MCF 10A (cell line): ENCODE measurements around the gene NIT1. TPM values are rescaled to one million over a fixed set of nuclear protein-coding genes. Genes with fewer than 3 reads are reported as not detected.

Experiments used
- BruUV-seq: library from RNA; stranded (reverse); fragments of 400-500 nt; replicated peaks from 2 replicates; lab custom pipeline; 2021; lab: Mats Ljungman, UMichigan
- CTCF ChIA-PET: fragments of 300-600 bp; sonication (Branson Sonifier 250); formaldehyde crosslinking; extraction: SDS; loops from one replicate; lab custom pipeline; 2021; ENCODE audit warnings: antibody characterized with exemption, inconsistent platforms; lab: Yijun Ruan, JAX
- POLR2A ChIA-PET: fragments of 300-600, 350-650 bp; sonication (Branson Sonifier 250); formaldehyde crosslinking; extraction: SDS; loops from one replicate; lab custom pipeline; 2020; ENCODE audit warnings: antibody characterized with exemption, inconsistent platforms; lab: Yijun Ruan, JAX
- DNase-seq: peaks from one replicate; pipeline ENCODE4 v3.0.0-alpha.2; 2018; ENCODE audit not compliant: unreplicated experiment
- H3K27ac Mint-ChIP-seq: one replicate; pipeline ENCODE4 v1.8.0; 2022; ENCODE audit warnings: mild to moderate bottlenecking, low read depth, mixed read lengths; ENCODE audit not compliant: unreplicated experiment
- H3K27me3 Mint-ChIP-seq: one replicate; pipeline ENCODE4 v1.8.0; 2022; ENCODE audit warnings: mixed read lengths; ENCODE audit not compliant: insufficient read depth, unreplicated experiment
- H3K36me3 Mint-ChIP-seq: one replicate; pipeline ENCODE4 v1.8.0; 2022; ENCODE audit warnings: mild to moderate bottlenecking, moderate library complexity, mixed read lengths; ENCODE audit not compliant: insufficient read depth, unreplicated experiment
- H3K4me1 Mint-ChIP-seq: one replicate; pipeline ENCODE4 v1.8.0; 2022; ENCODE audit warnings: mixed read lengths; ENCODE audit not compliant: insufficient read depth, unreplicated experiment
- H3K4me3 Mint-ChIP-seq: one replicate; pipeline ENCODE4 v1.8.0; 2022; ENCODE audit warnings: mild to moderate bottlenecking, moderate library complexity, mixed read lengths; ENCODE audit not compliant: unreplicated experiment
- H3K9me3 Mint-ChIP-seq: one replicate; pipeline ENCODE4 v1.8.0; 2022; ENCODE audit warnings: mixed read lengths; ENCODE audit not compliant: unreplicated experiment
- intact Hi-C: fragments of 100-400 bp; cut with micrococcal nuclease; formaldehyde crosslinking; loops from 2 replicates; pipeline ENCODE4 v1.14.1; 2022
- total RNA-seq: library from RNA; stranded (reverse); gene quantifications from 2 replicates; pipeline ENCODE4 v1.2.3, GENCODE V29; 2022
- TF ChIP-seq, protein P1 (sequence below): fragments of 200-600 bp; IDR thresholded peaks from one replicate; pipeline ENCODE4 v1.8.0; 2022; ENCODE audit warnings: antibody characterized with exemption, mild to moderate bottlenecking; ENCODE audit not compliant: unreplicated experiment

NIT1 gene
- total RNA-seq, 1 experiment from 2014 or later: 73.4 TPM

DNA sequence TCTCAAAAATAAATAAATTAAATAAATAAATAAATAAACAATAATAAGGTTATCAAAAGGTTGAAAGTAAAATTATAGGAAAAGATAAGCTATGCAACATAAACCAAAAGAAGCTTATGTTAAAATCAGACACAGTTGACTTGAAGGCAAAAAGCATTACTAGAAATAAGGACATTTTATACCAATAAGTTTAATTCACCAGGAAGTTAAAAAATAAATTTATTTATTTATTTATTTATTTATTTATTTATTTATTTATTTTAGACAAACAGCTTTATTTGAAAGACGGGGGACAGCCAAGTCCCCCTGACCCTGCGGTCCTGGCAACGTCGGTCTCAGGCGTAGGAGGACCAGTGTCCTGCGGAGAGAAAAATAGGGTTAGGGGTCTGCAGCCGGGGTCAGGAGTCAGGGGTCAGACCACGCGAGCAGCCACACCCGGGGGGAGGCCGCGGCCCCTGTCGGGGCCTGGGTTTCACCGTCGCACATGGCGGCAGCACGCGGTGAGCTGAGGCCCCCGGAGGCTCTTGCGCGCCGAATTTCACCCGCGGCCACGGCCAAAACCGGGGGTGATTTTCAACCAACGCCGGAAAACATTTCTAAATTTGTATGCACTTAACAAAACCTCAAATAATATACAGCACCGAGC, 23.0 kb downstream of the NIT1 start:
- H3K27ac Mint-ChIP-seq: no peak overlapping the region
- BruUV-seq: no TSS peak

DNA sequence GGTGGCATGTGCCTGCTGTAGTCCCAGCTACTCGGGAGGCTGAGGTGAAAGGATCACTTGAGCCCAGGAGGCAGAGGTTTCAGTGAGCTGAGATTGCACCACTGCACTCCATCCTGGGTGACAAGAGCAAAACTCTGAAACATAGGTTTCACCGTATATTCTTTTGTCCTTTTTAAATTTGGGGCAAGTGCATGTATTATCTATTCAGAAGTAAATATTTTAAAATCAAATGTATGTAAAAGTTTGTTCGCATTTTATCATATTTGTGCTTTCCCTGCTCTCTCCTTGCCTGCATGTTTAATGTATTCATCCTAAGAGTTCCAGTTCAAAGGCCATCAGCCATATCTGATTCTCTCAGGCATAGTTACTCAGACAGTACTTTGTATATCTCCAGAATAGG, 27.9 kb downstream of the NIT1 start:
- POLR2A ChIA-PET: interaction anchor here (1.4 kb wide), 1 partner anchor 13 kb away, joined by 7 read pairs; the partner anchor contains the start of gene DEDD
- peaks cover 6% of the 10 kb centered on the region for H3K36me3 Mint-ChIP-seq
- DNase-seq: no peak
- no peak overlapping the region for H3K27ac Mint-ChIP-seq
- H3K4me3 Mint-ChIP-seq: no peak overlapping the region
- TF ChIP-seq, protein P1, sequence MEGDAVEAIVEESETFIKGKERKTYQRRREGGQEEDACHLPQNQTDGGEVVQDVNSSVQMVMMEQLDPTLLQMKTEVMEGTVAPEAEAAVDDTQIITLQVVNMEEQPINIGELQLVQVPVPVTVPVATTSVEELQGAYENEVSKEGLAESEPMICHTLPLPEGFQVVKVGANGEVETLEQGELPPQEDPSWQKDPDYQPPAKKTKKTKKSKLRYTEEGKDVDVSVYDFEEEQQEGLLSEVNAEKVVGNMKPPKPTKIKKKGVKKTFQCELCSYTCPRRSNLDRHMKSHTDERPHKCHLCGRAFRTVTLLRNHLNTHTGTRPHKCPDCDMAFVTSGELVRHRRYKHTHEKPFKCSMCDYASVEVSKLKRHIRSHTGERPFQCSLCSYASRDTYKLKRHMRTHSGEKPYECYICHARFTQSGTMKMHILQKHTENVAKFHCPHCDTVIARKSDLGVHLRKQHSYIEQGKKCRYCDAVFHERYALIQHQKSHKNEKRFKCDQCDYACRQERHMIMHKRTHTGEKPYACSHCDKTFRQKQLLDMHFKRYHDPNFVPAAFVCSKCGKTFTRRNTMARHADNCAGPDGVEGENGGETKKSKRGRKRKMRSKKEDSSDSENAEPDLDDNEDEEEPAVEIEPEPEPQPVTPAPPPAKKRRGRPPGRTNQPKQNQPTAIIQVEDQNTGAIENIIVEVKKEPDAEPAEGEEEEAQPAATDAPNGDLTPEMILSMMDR: no peak
- CTCF ChIA-PET: interaction anchor here (0.6 kb wide), 1 partner anchor 658 kb away, joined by 3 read pairs; no protein-coding TSS in a partner anchor
- BruUV-seq: no TSS peak
- no peaks in the 10 kb centered on the region for H3K27me3 Mint-ChIP-seq
- intact Hi-C loops: no loop called here
- H3K9me3 Mint-ChIP-seq: no peaks in the 10 kb centered on the region
- H3K4me1 Mint-ChIP-seq: no peaks in the 10 kb centered on the region

More for the DNA sequence above, 23.0 kb downstream of the NIT1 start:
- CTCF ChIA-PET: interaction anchor here (0.6 to 7.3 kb wide), 21 partner anchors 9 to 1038 kb away, joined by 3 to 53 read pairs (median 4); partner anchors contain the start of genes KLHDC9, NIT1, PFDN2 and PPOX
- TF ChIP-seq, protein P1: no peak
- intact Hi-C loops: no loop called here
- Mint-ChIP-seq H3K9me3 (no peaks in the 10 kb centered on the region), H3K27me3 (no peaks in the 10 kb centered on the region), H3K36me3 (peaks cover 27% of the 10 kb centered on the region), H3K4me1 (no peaks in the 10 kb centered on the region), H3K4me3 (no peak overlapping the region)
- no peak for DNase-seq
- POLR2A ChIA-PET: interaction anchor here (0.6 to 11.8 kb wide), 13 partner anchors 9 to 241 kb away, joined by 3 to 210 read pairs (median 3); partner anchors contain the start of genes DEDD, F11R, NIT1 and PFDN2

DNA sequence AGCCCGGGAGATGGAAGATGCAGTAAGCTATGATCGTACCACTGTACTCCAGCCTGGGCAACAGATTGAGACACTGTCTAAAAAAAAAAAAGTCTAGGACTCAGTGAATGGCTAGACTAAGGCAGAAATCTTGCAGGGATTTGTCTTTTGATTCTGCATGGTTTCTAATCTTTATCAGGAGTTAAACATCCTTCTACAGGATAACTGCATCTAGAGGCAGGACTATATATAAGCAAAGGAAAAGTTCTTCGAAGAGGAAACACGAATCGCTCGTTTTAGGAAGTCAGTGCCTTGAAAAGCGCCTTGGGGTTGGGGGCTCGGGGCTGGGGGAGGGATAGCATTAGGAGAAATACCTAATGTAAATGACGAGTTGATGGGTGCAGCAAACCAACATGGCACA, 35.3 kb downstream of the NIT1 start:
- ChIA-PET POLR2A (interaction anchor here (0.6 to 9.6 kb wide), 20 partner anchors 9 to 648 kb away, joined by 3 to 210 read pairs (median 6); partner anchors contain the start of genes B4GALT3, DEDD, F11R and NDUFS2), CTCF (interaction anchor here (0.6 to 2.2 kb wide), 4 partner anchors 13 to 65 kb away, joined by 3 to 5 read pairs (median 4); partner anchors contain the start of gene PPOX)
- DNase-seq: no peak
- intact Hi-C loops: no loop called here
- Mint-ChIP-seq H3K4me1 (peaks cover 12% of the 10 kb centered on the region), H3K36me3 (peaks cover 19% of the 10 kb centered on the region), H3K27me3 (no peaks in the 10 kb centered on the region), H3K9me3 (no peaks in the 10 kb centered on the region), H3K27ac (peak overlapping the region; percentile 100), H3K4me3 (peak overlapping the region; percentile 92)
- BruUV-seq: no TSS peak
- TF ChIP-seq, protein P1: no peak

DNA sequence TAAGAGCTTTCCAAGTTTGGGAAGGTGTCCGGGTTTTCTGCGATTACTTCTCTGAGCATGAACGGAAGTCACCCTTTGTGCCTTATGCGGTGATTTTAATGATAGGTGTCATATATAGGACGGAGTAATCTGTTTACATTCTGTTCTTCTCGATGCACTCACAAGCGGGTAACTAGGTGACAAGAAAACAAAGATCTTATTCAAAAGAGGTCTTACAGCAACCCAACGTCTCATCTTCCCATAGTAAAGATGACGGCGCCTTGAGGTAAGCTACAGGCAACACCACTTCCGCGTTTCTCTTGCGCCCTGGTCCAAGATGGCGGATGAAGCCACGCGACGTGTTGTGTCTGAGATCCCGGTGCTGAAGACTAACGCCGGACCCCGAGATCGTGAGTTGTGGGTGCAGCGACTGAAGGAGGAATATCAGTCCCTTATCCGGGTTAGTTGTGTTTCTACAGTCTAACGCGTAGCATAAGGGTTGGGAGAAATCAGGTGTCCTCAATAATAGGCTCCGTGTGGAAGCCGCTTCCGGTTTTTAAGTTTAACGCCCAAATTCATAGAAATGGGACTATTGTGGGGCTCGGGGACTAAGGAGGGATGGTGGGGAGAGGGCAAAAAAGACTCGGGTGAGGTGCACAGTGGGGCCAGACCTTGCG, 35.9 kb downstream of the NIT1 start, which contains the start of gene UFC1:
Gene UFC1, plus strand, starts transcription at position 297 of the 656 bp plus-strand sequence. Its CDS starts 20 bp downstream, at position 317.
- POLR2A ChIA-PET: interaction anchor here (0.6 to 9.6 kb wide), 20 partner anchors 8 to 648 kb away, joined by 3 to 210 read pairs (median 6); partner anchors contain the start of genes B4GALT3, DEDD, F11R and NDUFS2
- CTCF ChIA-PET: interaction anchor here (0.6 to 2.2 kb wide), 6 partner anchors 12 to 1053 kb away, joined by 3 to 5 read pairs (median 3); partner anchors contain the start of genes PFDN2 and PPOX
- Mint-ChIP-seq H3K4me1 (peaks cover 18% of the 10 kb centered on the region), H3K4me3 (peak within 1 kb of the TSS; percentile 92), H3K36me3 (peaks cover 24% of the 10 kb centered on the region), H3K27me3 (no peaks in the 10 kb centered on the region), H3K27ac (peak within 1 kb of the TSS; percentile 100), H3K9me3 (no peaks in the 10 kb centered on the region)
- DNase-seq: peak; percentile 94
- intact Hi-C loops: no loop called here
- TF ChIP-seq, protein P1: no peak
- TSS peak; percentile 96 for BruUV-seq
